SK-N-SH (cell line): ENCODE data around the gene BRD7.

Experiments used
- EZH2phosphoT487 ChIP-seq: fragments of 200-600 bp; sonication (generic); IDR thresholded peaks from 2 replicates; pipeline ENCODE4 v1.6.1; 2017; ENCODE audit warnings: low read depth, mixed run types, mild to moderate bottlenecking, antibody characterized with exemption, moderate library complexity, borderline replicate concordance
- GABPA ChIP-seq: IDR thresholded peaks from 2 replicates; pipeline ENCODE4 v1.4.0; 2012; ENCODE audit warnings: low read depth, mild to moderate bottlenecking
- MXI1 ChIP-seq: IDR thresholded peaks from 2 replicates; pipeline ENCODE4 v1.6.1; 2012; ENCODE audit warnings: mild to moderate bottlenecking, low read depth, low read length, improper control_type of control experiment
- SIN3A ChIP-seq: IDR thresholded peaks from 2 replicates; pipeline ENCODE4 v1.6.1; 2012; ENCODE audit warnings: low read depth, mild to moderate bottlenecking, low read length, moderate library complexity, borderline replicate concordance
- USF1 ChIP-seq: IDR thresholded peaks from 2 replicates; pipeline ENCODE4 v1.4.0; 2012; ENCODE audit warnings: low read depth, borderline replicate concordance
- USF2 ChIP-seq: fragments of 150-350 bp; IDR thresholded peaks from 2 replicates; pipeline ENCODE4 v1.6.1; 2017; ENCODE audit warnings: antibody characterized with exemption, low read length, low read depth, borderline replicate concordance

DNA sequence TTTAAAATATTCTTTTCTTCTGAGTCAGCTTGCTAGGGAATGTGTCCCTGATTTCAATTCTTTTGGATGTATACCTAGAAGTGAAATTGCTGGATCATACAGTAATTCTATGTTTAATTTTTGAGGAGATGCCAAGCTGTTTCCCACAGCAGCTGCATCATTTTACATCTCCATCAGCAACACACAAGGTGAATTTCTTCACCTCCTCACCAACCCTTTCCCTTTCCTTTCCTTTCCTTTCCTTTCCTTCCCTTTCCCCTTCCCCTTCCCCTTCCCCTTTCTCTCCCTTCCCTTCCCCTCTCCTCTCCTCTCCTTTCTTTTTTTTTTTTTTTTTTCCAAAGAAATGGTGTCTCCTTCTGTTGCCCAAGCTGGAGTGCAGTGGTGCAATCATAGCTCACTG lies 45.4 kb upstream of the BRD7 start:
- TF ChIP-seq SIN3A (no peak), USF2 (no peak), GABPA (no peak), EZH2phosphoT487 (no peak), MXI1 (no peak), USF1 (no peak)
